Inflammatory macrophage (primary cell): ENCODE results near the gene LIPG.

ENCODE experiments used
- DNase-seq, 2 donors: peaks; one replicate each; pipeline ENCODE4 v3.0.0-alpha.2; 2020 to 2022

The LIPG gene

GRCh38 chr18:49613141-49613640 lies 51.3 kb downstream of the LIPG start:
- DNase-seq: no peak

DNA sequence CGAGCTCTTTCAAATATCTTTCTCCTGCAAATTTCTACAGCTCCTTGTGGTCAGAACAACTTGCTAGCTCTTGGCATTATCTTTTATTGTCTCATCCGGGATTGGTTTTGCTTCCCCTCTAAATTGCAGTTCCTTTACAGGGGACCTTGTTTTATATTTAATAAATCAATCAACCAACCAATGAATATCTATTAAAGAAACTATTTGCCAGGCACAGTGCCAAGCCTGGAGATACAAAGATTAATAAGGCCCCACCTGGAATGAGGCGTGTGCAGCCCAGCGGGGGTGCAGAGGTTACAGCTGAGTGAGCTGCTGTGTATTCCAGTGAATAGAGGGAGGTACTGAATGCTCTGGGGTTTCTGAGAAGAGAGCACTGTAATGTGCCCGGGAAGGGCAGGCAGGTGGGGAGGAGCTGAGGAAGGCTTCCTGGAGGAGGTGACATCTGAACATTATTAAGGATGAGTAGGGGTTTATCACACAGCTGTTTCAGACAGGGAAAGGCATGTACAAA lies 51.8 kb downstream of the LIPG start:
- DNase-seq: no peak

DNA sequence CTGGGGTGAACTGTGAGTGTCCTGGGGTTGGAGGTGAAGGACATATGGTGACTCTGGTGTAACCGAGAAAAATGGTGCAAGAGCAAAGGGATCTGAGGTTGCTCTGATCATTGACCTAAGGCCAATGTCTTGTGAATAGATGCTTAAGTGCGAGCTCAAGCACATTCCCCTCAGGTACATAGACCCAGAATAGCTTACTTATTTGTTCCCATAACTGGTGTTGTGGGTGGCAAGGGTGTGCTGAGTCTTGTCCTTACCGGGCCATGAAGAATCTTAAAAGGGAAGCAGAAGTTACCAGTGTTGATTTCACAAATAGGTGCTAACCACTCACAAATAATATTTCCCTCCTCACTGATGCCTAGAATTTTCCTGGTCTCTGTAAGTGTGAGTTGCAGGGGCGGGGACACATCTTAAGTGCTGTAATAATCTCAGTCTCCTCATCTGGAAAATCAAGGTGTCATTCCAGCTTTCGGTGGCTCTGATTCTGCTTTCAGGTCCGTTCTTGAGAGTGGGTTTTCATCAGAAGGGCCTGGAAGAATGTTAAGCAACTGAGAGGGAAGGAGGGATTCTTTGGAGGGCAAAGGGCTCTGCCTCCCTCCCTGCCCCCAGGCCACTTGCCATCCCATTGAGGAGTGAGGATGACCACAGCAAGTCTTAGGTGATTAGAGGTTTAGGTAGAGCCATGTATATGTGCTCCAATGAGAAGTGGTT lies 54.9 kb downstream of the LIPG start:
- DNase-seq: no peak

- DNase-seq: no peak
Observed at GRCh38 chr18:49617329-49617695, 55.5 kb downstream of the LIPG start.

DNA sequence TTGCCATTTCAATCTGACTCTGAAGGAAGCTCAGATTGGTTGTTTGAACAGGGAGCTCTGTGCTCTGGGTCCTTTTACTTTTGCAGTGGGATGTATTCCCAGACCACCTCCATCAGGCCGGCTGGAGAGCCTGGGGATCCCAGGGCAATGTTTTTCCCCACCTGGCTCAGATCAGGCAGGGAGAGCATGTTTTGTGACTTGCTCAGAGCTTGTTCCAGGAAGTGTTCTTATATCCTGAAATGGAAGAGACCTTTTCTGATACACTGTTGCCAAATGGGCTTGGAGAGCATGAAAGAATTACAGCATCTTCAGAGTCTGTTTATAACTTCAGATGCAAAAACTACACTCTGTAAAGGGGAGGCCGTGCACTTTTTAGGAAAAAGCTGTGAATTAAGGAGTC lies 56.0 kb downstream of the LIPG start:
- DNase-seq: no peak

- no peak for DNase-seq
Observed at GRCh38 chr18:49618742-49619681, 57.2 kb downstream of the LIPG start.

DNA sequence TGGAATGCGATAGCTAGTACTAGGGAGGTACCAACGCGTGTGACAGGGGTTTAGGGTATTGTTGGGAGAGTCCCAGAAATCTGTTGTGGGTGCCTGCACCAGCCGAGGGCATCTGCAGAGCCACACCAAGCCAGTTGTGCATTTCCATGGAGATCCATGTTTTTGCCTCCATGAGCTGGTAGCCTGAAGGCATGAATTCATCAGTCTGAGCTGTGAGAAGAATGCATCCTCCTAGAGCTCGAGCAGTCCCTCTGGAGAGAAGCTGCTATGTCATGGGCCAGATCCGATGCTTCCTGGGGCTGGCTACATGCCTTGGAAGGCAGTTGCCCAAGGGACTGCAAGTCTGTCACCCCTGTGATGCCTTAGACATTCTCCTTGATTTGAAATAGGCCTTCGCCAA lies 57.9 kb downstream of the LIPG start:
- DNase-seq: no peak

- no peak for DNase-seq
Observed at GRCh38 chr18:49621301-49621700, 59.4 kb downstream of the LIPG start.

- DNase-seq: no peak
Observed at GRCh38 chr18:49621717-49622351, 60.0 kb downstream of the LIPG start.

GRCh38 chr18:49623571-49623970 lies 61.7 kb downstream of the LIPG start:
- DNase-seq: no peak

DNA sequence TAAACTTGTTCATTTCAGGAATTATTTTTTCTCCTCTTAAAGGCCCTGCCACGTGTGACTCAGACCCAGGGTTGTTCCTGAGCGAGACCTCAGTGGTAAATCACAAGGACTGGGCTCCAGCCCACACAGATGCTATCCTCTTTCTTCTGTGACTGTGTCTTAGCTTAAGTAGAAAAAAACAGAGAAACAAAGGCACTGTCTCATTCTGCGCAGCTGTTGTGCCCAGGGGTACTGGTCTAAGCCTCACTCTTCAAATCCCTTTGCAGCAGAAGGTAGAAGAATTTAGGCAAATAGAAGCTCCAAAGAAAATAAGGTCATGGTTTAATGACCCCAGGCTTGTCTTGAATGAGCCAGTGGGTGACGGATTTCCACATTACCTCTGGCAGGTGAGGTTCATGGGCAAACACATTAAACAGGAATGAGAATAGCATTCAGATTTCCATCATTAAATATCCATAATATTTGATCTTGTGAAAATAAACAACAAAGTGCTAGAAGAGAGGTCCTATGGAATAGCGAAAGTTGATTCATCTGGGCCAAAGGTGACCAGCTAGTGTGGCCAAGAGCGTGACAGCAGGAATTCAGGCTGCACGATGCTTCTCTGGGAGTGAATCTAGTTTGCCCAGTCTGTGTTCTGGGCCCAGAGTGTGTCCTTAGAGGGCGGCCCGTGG lies 63.3 kb downstream of the LIPG start:
- no peak for DNase-seq

- DNase-seq: no peak
Observed at GRCh38 chr18:49626842-49627467, 65.1 kb downstream of the LIPG start.

DNA sequence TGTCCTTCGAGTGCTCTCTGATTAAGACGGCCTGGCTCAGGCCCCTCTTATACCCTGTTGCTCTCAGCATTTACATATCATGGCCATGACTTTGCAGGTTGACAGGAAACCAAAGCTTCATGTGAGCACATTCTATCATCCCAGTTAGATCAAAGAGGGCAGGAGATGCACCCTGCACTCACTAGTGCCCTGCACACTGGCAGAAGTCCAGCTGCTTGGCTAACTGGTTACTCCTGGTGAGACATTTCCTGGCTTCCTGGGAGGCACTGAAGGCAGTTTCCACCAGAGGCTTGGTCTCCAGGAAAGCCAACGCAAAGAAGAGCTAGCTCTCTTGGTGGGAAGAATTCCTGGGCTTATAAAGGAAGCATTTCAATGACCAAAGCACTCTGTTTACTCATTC lies 66.3 kb downstream of the LIPG start:
- DNase-seq: no peak

- no peak for DNase-seq
Observed at GRCh38 chr18:49628881-49629795, 67.3 kb downstream of the LIPG start.

GRCh38 chr18:49630246-49630699 lies 68.4 kb downstream of the LIPG start:
- peak; percentile 2 to 15 for DNase-seq

DNA sequence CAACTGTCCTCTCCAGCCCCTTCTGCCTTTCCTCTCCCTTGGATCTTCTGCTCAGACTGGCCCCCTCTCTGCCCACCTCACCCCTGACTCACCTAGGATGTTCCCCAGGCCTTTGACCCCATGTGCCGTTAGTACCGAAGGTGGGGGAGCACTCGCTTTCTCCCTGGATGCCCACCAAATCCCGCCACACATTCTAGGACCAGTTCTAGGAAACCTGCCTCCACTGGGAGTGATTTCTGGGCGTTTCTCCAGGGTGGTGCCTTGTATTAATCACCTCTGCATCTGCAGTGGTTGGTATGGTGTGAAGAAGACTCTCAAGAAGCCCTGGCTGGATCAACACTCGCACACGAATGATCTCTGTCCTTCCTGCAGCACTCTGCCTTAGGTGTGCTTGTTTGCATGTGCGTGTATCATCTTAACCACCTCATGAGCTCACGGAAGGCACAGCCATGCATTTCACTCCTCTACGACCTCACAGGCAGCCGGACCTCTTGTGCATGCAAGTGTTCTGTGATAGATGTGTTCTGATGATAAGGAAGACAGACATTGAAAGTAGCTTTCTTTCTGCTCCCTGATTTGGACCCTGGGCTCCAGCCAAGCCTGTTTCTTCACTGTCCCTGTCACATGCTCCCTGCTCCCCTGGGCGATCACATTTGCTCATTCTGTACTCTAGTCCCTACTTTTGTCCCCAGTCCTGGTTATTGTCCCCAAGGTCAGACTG lies 69.4 kb downstream of the LIPG start:
- no peak for DNase-seq

- DNase-seq: no peak
Observed at GRCh38 chr18:49632588-49632987, 70.7 kb downstream of the LIPG start.

DNA sequence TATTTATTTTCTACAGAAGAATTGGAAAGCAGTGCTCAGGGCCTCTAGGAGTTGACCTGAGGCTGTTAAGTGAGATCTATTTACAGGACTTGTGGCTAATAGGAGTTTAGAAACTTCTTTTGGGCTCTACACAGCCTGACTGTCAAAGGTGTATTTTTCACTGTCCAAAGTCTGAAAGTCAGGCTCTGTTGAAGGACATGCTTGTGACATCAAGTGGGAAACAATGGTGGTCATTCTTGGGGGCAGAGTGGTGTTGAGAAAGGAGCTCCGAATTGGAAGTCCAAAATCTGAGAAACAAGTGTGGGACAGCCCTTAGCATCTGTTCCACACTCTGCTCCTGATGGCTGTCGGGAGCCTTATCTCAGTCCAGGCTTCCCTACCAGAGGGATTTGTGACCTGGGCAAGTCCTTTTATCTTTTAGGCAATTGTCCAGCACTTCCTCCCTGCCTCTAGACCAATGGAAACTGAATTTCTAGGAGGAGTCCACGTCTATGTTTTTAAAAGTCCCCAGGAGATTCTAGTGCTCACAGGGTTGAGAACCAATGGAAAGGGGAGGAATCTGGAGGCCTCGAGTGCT lies 76.4 kb downstream of the LIPG start:
- no peak for DNase-seq

DNA sequence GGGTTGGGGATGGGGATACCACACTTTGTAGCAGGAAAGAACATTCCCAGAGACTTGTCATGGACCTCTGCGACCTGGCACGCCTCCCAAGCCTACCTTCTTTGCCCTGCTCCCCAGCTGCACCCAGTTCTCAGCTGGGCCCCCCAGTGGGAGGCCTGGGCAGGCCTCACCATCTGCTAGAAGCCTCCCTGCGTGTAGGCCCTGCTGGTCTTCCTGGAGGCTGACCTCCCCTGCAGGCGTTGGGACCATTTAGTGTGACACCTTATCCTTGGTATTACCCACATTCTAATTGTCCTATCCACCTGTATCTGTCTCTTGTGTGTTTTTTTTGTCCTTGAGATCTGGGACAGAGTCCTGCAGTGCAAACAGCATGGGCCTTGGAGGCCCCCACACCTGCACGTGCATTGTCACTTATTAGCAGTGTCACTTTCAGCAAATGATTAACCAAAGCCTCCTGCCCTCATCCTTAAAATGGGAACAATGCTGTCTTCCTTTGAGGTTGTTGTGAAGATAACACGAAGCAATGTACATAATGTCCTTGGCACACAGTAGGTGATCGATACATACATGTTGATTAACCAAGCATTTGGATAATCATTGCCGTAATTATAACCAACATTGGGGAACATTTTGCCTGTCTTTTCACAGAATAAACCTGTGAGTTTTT lies 77.2 kb downstream of the LIPG start:
- DNase-seq: no peak
